GM11168 (cell line): ENCODE data around the gene NOXO1.
"Not testable (repeated sequence)": the region's sequence is repeated elsewhere in the genome, so short reads cannot be mapped to it uniquely, and the experiment has no call there.

Source experiments
- in situ Hi-C: fragments of 300-500 bp; cut with MboI; formaldehyde crosslinking; loops from one replicate; pipeline ENCODE4 v1.12.0; 2022; ENCODE audit warnings: low sequenced_read_pairs; ENCODE audit not compliant: unreplicated experiment

The NOXO1 gene

DNA sequence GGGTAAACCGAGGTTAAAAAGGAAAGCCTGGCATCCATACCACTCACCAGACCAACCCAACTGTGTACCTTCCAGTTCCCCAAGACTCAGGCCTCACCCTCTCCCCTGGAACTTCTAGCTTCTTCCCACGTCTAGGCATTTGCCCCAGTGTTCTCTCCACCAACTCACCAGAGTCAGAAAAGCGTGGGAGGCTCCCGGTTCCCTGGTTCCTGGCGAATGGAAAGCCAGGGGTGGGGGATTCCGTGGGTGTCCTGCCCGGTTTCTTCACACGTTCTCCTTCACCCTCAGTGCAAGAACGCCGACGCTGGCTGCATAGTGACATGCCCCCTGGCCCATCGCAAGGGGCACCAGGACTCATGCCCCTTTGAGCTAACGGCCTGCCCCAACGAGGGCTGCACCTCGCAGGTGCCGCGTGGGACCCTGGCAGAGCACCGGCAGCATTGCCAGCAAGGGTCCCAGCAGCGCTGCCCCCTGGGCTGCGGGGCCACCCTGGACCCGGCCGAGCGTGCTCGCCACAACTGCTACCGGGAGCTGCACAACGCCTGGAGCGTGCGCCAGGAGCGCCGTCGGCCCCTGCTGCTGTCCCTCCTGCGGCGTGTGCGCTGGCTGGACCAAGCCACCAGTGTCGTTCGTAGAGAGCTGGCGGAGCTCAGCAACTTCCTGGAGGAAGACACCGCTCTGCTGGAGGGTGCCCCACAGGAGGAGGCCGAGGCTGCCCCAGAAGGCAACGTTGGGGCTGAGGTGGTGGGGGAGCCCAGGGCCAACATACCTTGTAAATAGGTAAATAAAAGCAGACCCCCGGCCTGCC, 12.9 kb downstream of the NOXO1 start:
- in situ Hi-C loops, result no loop called here

DNA sequence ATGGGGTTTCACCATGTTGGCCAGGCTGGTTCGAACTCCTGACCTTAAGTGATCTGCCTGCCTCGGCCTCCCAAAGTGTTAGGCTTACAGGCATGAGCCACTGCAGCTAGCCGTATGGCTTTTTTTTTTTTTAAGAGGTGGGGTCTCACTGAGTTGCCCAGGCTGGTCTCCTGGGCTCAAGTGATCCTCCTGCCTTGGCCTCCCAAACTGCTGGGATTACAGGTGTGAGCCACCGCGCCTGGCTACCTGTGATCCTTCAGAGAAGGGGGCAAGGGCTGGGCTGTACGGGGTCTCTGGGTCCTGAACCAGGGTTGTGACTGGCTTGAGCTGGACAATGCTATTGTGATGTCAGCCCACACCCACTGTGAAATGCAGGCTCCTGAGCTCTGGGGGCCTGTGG, 14.8 kb downstream of the NOXO1 start, which contains the start of gene RNF151:
TSS of gene RNF151 (plus strand) at position 397 of the 400 bp plus-strand sequence. CDS start 26 bp downstream, outside the sequence.
- in situ Hi-C loops, result no loop called here

DNA sequence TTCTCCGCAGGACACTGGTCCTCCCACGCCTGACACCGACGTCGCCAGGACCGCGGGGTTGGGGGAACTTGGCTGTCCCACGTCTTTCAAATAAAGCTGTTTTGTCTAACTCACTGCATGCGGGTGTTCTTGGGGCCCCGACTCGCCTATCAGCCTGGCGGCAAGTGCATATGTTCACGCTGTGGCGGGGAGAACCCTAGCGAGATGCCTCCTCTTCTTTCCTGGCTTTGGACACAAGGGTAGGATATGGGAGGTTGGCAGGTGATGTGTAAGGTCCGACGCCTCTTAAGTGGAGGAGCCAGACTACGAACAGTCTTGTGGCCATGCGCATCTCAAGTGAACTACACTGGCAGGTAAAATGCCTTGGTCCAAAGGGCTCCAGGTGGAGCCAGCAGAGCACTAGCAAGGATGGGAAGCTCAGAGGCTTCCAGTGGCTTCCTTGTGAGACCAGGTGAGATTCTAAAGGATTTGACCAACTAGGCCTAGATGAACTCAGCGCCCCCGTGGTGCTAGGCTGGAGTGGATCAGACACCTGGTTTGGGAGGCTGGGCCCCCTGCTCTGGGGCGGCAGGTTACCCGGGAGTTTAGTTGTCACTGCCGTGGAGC, 15.8 kb downstream of the NOXO1 start:
- in situ Hi-C loops, result no loop called here

DNA sequence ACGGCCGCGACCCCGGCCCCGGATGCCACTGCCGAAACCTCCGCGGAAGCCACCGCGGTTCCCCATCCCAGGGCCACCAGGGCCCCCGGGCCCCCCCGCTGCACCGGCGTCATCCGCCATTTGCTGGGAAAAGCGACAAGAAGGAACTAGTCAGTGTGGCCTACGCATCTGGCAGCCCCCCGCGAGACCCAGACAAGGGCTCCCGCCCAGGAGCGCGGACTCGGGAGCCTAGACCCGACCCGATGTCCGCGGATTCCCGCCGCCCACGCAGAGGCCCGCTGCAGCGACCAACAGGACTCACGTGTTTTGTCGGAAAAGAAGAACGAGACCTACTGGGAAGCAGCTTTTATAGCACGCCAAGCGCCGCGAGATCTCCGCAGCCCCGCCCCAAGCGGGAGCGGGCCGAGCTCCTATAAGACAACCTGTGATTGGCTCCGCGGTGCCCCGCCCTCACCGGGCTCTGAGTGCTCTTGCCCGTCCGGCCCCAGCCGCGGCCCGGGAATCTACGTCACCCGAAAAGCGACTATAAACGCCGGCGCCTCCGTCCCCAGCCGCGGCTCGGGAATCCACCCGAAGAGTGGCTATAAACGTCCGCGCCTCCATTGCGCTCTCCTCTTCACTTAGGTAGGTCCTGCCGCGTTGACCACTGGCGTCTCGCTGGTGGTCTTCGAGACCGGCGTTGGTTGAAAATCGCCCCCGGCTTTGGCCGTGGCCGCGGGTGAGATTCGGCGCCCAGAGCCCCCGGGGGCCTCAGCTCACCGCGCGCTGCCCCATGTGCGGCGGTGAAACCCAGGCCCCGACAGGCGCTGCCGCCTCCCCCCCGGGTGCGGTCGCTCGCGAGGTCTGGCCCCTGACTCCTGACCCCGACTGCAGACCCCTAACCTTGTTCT, 16.5 kb downstream of the NOXO1 start, which contains the start of gene RPS2:
TSS of gene RPS2 (minus strand) at position 321 of the 890 bp plus-strand sequence. CDS start at position 120, 201 bp downstream.
- in situ Hi-C loops, result no loop called here

DNA sequence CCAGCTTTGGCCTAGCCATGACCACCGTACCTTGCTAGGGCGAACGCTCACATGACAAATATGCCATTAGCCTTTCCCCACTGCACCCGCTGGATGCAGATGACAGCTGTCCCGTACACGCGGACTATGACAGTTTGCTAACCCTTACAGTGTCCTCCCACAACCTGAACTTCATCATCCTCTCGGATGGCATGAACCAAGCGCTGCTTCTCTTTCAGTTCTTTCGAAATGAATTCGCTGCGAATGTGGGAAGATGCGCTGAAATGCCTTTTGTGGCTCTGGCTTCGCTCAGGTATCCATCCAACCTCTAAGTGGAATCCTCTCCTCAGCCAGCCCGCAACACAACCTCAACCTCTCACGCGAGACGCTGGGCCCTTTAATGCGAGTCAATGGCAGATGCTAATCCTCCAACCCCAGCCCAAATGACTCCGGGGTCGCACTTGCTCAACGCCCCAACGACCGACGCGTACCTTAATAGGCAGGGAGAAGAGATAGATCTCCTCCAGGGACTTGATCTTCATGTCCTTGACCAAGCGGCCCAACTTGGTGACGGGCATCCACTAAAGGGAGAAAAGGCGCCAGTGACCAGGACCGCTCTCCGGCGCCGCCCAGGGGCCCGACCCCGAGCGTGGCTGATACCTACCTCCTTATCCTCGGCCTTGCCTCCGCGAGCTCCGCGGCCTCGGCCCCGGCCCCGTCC, 17.3 kb downstream of the NOXO1 start:
- in situ Hi-C loops, result no loop called here

DNA sequence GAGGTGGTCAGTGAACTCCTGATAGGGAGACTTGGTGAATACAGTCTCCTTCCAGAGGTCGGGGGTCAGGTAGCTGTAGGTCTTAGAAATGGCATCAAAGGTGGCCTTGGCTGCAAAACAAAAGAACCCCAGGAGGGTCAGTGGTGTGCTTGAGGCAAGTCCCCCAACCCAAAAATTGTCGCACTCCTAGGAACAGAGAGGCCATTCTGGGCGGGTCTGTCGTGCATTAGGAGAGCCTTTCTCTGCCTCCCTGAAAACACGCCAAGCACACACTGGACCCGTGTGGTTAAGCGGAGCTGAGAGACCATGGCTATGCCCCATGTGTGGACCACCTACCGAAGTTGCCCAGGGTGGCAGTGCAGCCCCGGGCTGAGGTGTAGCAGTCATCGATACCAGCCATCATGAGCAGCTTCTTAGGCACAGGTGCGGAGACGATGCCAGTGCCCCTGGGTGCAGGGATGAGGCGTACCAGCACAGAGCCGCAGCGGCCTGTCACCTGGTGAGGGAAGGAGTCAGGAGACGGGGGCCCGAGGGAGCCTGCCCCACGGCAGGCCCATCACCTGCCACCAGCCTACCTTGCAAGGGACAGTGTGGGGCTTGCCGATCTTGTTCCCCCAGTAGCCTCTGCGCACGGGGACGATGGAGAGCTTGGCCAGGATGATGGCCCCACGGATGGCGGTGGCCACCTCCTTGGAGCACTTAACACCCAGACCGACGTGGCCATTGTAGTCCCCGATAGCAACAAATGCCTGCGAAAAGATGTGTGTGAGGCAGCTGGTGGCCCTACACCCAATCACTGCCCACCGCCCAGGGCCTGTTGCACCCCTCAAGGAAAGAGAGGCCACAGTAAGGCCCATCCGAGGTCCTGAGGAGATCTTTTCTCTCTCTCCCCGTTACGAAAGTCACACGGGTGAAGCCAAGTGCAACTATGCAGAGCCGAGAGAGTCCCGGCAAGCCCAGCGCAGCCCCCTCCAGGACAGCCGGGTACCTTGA, 18.8 kb downstream of the NOXO1 start:
- in situ Hi-C loops, result not testable (repeated sequence)

DNA sequence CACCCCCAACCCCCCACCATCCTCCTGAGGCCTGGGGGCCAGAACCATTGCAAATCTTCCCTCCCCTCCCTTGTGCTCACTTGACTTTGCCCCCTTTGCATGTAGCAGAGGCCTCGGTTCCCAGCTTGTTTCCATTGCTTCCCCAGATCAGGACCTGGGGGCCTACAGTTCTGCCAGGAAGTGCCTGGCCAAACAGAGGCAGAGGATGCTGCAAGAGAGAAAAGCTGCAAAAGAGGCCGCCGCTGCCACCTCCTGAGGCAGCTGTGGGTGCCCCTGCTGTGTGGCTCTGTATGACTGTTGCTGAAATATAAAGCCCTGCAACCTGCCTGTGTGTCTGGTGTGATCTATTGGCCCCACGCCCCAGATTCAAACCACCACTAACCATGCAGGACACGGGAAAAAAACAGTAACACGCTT, 19.6 kb downstream of the NOXO1 start:
- in situ Hi-C loops, result no loop called here

DNA sequence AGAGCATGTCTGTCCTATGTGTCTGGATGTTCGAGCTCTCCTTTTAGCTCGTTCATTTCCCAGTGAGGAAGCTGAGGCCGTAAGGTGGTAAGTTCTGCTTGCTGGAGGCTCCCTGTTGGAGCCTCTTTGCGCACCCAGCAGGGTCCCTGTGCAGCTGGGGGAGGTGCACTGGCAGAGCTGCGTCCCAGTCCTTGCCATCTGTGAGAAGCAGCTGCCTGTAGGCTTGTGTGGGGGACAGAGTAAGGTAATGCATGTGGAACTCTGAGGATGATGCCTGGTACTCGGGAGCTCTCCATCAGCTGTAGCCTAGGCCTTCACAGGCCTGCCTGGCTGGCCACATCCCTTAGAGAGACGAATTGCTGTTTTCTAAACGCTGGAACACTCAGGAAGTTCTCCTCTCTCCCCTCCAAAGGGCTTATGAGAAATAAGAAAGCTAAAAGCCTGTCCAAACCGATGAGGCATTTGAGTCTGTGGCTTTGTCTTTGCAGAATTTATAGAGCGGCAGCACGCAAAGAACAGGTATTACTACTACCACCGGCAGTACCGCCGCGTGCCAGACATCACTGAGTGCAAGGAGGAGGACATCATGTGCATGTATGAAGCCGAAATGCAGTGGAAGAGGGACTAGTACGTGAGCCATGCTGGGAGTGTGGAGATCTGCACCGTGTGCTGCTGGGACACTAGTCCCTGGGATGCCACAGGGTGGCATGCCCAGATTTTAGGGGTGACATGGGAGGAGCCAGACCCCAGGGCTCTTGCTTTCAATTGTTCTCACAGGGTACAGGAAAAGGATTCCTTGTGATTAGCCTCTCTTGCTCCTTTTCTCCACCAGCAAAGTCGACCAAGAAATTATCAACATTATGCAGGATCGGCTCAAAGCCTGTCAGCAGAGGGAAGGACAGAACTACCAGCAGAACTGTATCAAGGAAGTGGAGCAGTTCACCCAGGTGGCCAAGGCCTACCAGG, 20.3 kb downstream of the NOXO1 start:
- in situ Hi-C loops, result no loop called here

DNA sequence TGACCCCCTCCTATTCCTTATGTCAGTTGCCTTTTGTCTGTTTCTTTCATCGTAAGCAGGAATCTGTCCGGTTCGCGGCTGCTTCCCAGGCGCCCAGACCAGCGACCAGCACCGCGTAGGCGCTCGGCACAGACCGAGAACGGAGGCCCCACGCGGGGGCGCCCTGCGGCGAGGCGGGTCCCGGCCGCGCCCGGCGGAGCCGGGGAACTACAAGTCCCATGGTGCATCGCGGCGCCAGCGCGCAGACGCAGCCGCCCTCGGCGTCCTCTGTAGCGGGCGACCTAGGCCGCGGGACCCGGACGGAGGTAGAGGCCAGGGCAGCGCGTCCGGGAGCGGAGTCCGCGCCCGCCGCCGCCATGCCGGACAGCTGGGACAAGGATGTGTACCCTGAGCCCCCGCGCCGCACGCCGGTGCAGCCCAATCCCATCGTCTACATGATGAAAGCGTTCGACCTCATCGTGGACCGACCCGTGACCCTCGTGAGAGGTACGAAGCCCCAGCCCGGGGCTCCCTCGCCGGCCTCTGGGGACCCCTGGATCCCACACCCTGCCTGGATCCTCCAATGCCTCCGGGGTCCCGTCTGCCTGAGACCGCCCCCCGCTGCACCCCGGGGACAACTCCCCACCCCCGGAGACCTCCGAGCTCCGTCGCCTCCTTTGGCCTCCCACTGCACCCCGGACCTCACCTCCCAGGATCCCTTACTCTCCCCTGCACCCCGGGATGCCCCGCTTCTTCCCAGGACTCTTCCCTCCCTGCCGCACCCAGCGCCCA, 21.8 kb downstream of the NOXO1 start, which contains the start of gene NDUFB10:
TSS of gene NDUFB10 (plus strand) at position 270 of the 771 bp plus-strand sequence. CDS start at position 357, 87 bp downstream.
- in situ Hi-C loops, result loop anchor here (10.0 kb wide), 1 partner anchor 1615 kb away; no protein-coding TSS in a partner anchor

DNA sequence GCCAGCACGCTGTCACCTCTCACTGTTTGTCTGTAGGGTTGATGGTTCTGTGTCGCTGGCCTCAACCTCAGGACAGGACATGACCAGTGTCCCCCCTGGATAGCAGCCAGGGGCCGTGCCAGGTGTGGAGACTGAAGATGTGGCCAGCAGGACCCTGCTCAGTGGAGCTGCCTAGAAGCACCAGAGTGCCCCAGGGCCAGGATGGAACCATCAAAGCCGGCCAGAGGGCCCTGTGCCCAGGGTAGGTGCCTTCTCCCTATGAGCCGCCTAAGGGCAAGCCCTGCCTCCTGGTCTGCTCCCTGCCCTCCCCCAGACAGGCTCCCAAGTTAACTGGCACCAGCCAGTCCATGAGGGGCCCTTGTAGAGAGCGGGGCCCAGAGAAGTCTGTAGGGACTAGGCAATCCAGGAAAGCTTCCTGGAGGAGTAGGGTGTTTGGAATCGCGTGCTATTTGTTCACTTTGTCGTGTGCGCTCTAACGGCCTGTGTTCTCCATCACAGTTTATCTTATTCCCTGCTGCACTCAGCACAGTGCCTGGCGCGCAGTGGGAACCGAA, 22.5 kb downstream of the NOXO1 start:
- in situ Hi-C loops, result loop anchor here (10.0 kb wide), 1 partner anchor 1614 kb away; no protein-coding TSS in a partner anchor

DNA sequence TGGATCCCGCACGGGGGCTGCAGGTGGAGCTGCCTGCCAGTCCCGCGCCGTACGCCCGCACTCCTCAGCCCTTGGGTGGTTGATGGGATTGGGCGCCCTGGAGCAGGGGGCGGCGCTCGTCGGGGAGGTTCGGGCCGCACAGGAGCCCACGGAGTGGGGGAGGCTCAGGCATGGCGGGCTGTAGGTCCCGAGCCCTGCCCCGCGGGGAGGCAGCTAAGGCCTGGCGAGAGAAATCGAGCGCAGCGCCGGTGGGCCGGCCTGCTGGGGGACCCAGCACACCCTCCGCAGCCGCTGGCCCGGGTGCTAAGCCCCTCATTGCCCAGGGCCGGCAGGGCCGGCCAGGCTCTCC, 23.2 kb downstream of the NOXO1 start:
- in situ Hi-C loops, result loop anchor here (10.0 kb wide), 1 partner anchor 1613 kb away; no protein-coding TSS in a partner anchor

DNA sequence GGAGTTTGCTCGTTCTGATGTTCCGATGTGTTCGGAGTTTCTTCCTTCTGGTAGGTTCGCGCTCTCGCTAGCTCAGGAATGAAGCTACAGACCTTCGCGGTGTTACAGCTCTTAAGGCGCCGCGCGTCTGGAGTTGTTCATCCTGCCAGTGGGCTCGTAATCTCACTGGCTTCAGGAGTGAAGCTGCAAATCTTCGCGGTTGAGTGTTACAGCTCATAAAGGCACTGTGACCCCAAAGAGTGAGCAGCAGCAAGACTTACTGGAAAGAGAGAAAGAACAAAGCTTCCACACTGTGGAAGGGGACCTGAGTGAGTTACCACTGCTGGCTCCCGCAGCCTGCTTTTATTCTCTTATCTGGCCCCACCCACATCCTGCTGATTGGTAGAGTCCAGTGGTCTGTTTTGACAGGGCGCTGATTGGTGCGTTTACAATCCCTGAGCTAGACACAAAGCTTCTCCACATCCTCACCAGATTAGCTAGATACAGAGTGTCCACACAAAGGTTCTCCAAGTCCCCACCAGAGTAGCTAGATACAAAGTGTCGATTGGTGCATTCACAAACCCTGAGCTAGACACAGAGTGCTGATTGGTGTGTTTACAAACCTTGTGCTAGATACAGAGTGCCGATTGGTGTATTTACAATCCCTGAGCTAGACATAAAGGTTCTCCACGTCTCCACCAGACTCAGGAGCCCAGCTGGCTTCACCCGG, 23.7 kb downstream of the NOXO1 start:
- in situ Hi-C loops, result loop anchor here (10.0 kb wide), 1 partner anchor 1613 kb away; no protein-coding TSS in a partner anchor

DNA sequence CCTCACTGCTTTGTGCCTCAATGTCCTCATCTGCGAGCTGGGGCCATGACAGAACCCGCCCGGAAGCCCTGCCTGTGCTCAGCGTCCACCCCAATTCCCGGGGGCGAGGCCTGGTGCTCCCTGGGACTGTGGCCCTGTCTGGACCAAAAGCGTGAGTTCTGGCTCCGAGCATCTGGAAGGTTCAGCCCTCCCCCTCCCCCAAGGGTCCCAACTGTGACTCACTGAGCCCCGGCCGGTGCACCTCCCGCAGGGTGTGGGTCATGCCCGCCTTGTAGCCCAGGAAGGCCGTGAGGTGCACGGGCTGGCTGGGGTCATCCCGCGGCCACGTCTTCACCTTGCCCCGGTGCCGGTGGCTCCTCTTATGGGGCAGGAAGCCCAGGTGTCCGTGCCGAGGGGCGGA, 27.5 kb downstream of the NOXO1 start:
- in situ Hi-C loops, result loop anchor here (10.0 kb wide), 1 partner anchor 1609 kb away; no protein-coding TSS in a partner anchor

DNA sequence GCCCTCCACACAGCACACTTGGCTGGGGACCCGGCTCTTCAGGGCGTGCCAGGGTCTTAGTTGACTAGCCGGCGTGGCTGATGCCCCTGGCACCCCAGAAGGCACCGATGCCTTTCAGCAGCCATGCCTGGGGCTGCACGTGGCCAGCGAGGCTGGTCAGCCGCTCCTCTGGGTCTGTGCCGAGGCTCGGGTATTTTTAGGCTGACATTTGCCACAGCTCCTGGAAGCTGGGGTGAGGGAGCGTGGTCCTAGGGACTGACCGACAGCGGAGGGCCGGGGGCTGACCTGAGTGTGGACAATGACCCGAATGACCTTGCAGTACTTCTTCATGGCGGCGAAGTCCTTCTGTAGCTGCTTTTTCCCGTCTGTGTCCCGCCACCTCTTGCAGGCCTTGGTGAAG, 30.7 kb downstream of the NOXO1 start:
- in situ Hi-C loops, result loop anchor here (10.0 kb wide), 1 partner anchor 1606 kb away; no protein-coding TSS in a partner anchor

DNA sequence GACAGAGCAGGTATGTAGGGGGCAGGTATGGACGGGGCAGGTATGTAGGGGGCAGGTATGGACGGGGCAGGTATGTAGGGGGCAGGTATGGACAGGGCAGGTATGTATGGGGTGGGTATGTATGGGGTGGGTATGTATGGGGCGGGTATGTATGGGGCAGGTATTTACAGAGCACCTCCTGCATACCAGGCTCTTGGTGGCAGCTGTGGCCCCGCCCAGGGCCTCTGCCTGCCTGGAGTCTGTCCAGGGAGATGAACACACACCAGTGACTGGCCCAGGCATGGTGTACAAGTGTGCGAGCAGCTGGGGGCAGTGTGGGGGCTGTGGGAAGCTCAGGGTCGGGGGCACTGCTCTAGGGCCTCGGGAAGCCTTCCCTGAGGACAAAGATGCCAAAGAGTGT, 31.2 kb downstream of the NOXO1 start:
- in situ Hi-C loops, result loop anchor here (10.0 kb wide), 1 partner anchor 1605 kb away; no protein-coding TSS in a partner anchor

DNA sequence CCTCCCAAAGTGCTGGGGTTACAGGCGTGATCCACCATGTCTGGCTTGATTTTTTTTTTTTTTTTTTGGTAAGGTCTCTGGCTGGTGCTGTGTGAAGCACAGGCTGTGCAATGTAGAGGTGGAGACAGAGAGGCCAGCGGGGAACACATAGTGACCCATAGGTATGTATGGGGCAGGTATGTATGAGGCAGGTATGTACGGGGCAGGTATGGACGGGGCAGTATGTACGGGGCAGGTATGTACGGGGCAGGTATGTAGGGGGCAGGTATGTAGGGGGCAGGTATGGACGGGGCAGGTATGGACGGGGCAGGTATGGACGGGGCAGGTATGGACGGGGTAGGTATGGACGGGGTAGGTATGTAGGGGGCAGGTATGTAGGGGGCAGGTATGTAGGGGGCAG, 31.8 kb downstream of the NOXO1 start:
- in situ Hi-C loops, result no loop called here
